Measurements from ENCODE around the gene VPS37B. TPM values are rescaled to one million over a fixed set of nuclear protein-coding genes. Genes with fewer than 3 reads are reported as not detected.

The VPS37B gene
- total and polyA plus RNA-seq, 2 of the 8 experiments (the other 6 are each of a cell fraction or from before 2014, with no cell fraction given) = 11.9 to 15.7 TPM

GRCh38 chr12:122820138-122820537, 75.8 kb downstream of the VPS37B start (continued):
- TF ChIP-seq CHD7 (IDR thresholded peaks at IDR 0.05; ENCODE audit: insufficient replicate concordance, low read length) (no peak), EGR1 (IDR thresholded peaks at IDR 0.05; ENCODE audit: borderline replicate concordance, low read depth, low read length) (no peak), POU5F1 (IDR thresholded peaks at IDR 0.05; ENCODE audit: low read depth, low read length) (no peak), SAP30 (IDR thresholded peaks at IDR 0.05; ENCODE audit: insufficient read depth, insufficient replicate concordance, low read length) (no peak), EZH2 (IDR thresholded peaks at IDR 0.05; ENCODE audit: low read depth, low read length, severe bottlenecking) (no peak), GABPA (IDR thresholded peaks at IDR 0.05; ENCODE audit: borderline replicate concordance, insufficient read depth, low read length) (no peak), NANOG (IDR thresholded peaks at IDR 0.05; ENCODE audit: insufficient read depth, low read depth, low read length, poor library complexity, severe bottlenecking) (no peak)
- TF ChIP-seq, protein P1, sequence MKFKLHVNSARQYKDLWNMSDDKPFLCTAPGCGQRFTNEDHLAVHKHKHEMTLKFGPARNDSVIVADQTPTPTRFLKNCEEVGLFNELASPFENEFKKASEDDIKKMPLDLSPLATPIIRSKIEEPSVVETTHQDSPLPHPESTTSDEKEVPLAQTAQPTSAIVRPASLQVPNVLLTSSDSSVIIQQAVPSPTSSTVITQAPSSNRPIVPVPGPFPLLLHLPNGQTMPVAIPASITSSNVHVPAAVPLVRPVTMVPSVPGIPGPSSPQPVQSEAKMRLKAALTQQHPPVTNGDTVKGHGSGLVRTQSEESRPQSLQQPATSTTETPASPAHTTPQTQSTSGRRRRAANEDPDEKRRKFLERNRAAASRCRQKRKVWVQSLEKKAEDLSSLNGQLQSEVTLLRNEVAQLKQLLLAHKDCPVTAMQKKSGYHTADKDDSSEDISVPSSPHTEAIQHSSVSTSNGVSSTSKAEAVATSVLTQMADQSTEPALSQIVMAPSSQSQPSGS (IDR thresholded peaks at IDR 0.05; ENCODE audit: low read length) = no peak

Measured in H1 (cell line).